NCI-H1417 treated with DMSO at 0.1 percent for 48 hours (cell line): ENCODE results near the gene CLEC17A.

Experiments used
- DNase-seq: peaks from one replicate; lab custom pipeline; 2025; lab: John Stamatoyannopoulos, UW

CLEC17A gene

DNA sequence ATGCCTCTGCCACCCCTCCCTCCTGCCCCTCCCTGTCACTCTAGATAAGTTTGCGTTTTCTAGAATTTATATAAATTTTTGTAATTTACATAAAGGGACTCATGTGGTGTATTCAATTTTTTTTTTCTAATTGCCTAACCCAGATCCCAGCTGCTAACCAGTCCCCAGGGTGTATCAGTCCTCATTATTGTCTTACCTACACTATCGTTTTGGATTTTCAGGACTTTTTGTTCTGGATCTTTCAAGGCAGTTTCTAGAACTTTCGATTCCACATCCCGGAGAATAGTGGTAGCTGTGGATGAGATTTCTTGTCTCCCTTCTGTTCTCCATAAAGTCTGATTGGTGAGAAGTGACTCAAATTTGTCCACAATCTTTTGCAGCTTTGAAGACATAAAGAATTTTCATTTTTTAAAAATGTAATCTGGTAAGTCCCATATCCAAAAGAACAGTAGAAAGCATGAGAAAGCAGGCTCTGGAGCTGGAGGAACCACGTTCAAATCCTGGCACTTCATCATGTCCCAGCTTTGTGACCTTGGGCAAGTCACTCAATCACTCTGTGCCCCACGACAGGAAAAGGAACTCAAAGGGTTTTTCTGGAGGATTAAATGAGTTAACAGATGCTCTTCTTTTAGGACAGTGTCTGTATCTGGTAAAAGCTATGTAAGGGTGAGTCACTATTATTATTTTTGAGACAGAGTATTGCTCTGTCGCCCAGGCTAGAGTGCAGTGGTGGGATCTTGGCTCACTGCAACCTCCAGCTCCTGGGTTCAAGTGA lies 72.1 kb downstream of the CLEC17A start:
- no peak for DNase-seq

DNA sequence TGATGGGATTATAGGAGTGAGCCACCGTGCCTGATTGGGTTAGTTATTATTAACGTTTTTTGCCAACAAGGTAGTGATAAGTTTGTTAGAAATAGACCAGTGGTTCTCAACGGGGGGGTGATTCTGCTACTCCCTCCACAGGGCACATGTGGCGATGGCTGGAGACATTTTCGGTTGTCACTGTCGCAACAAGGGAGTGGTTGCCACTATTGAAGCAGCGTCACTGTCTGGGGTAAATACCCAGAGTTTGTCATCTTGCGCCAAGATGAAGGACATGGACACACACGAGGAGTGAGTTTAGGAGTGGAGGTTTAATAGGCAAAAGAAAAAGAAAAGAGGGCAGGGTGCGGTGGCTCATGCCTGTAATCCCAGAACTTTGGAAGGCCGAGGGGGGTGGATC lies 72.8 kb downstream of the CLEC17A start:
- no peak for DNase-seq

DNA sequence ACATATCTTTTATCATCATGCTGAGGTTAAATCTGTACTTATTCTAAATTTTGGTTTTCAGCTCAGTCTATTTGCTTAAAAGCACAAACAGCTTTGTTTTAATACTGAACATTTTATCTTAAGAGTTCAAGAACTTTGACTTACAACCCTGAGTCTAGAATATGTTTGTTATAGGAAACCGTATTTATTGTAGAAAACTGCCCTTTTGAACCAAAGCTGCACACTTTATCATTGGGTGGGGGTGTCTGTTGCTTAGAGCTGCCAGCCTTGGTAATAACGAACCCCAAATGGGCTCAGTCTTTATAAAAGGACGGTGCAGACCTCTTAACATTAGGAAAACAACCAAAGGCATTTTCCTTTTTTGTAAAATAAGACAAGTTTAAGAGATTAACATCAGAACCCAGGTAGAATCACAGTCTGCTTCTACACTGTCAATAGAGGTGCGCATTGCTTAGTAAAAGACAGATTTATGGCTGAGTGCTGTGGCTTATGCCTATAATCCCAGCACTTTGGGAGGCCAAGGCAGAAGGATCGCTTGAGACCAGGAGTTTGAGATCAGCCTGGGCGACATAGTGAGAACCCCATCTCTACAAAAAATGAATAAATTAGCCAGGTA lies 77.1 kb downstream of the CLEC17A start:
- DNase-seq, result no peak

DNA sequence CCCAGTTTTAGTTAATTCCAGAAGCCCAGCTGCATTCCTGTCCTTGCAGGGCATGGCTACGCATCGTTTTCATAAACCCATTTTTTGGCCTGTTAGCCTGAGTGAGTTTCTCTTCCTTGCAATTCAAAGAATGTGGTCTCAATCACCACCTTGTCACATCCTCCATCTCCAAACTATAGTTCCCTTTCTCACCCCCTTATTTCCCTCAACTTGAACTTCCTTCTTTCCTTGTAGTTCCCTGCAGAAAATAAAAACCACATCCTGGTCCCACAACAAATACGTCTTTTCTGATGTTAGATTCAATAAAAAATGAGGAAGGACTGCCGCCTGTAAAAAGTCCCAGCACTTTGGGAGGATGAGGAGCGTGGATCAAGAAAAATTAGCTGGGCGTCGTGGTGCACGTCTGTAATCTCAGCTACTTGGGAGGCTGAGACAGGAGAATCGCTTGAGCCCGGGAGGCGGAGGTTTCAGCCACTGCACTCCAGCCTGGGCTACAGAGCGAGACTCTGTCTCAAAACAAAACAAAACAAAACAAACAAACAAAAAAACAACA lies 78.6 kb downstream of the CLEC17A start:
- no peak for DNase-seq
